Pons (tissue), 1 donor: ENCODE data around the gene SERPINA3.

ENCODE experiments used
- DNase-seq: peaks from one replicate; pipeline ENCODE4 v3.0.0-alpha.2; 2016; ENCODE audit warnings: low spot score

Gene SERPINA3

GRCh38 chr14:94655169-94655710, 43.0 kb downstream of the SERPINA3 start:
- no peak for DNase-seq

GRCh38 chr14:94656043-94656442, 43.9 kb downstream of the SERPINA3 start:
- no peak for DNase-seq

GRCh38 chr14:94659256-94659655, 47.1 kb downstream of the SERPINA3 start:
- no peak for DNase-seq

GRCh38 chr14:94659901-94660300, 47.7 kb downstream of the SERPINA3 start:
- no peak for DNase-seq

- no peak for DNase-seq
Observed at GRCh38 chr14:94660306-94660946, 48.2 kb downstream of the SERPINA3 start.

GRCh38 chr14:94663538-94663937, 51.3 kb downstream of the SERPINA3 start:
- no peak for DNase-seq

GRCh38 chr14:94663965-94664704, 51.9 kb downstream of the SERPINA3 start:
- no peak for DNase-seq

GRCh38 chr14:94665121-94665520, 52.9 kb downstream of the SERPINA3 start:
- peak; percentile 5 for DNase-seq

- DNase-seq, result no peak
Observed at GRCh38 chr14:94665544-94665943, 53.4 kb downstream of the SERPINA3 start.

- DNase-seq, result no peak
Observed at GRCh38 chr14:94670692-94671285, 58.6 kb downstream of the SERPINA3 start.

GRCh38 chr14:94671870-94672444, 59.8 kb downstream of the SERPINA3 start:
- DNase-seq, result no peak

GRCh38 chr14:94673071-94673470, 60.9 kb downstream of the SERPINA3 start:
- no peak for DNase-seq
